Activated CD8-positive, alpha-beta memory T cell treated with anti-CD3 and anti-CD28 coated beads, Interleukin-2, amount 50 U/mL, for 1 hour (primary cell): Measurements from ENCODE around the gene SARNP.

Experiments
- DNase-seq: peaks from one replicate; pipeline ENCODE4 v3.0.0-alpha.2; 2020; ENCODE audit errors: extremely low read depth

SARNP gene

DNA sequence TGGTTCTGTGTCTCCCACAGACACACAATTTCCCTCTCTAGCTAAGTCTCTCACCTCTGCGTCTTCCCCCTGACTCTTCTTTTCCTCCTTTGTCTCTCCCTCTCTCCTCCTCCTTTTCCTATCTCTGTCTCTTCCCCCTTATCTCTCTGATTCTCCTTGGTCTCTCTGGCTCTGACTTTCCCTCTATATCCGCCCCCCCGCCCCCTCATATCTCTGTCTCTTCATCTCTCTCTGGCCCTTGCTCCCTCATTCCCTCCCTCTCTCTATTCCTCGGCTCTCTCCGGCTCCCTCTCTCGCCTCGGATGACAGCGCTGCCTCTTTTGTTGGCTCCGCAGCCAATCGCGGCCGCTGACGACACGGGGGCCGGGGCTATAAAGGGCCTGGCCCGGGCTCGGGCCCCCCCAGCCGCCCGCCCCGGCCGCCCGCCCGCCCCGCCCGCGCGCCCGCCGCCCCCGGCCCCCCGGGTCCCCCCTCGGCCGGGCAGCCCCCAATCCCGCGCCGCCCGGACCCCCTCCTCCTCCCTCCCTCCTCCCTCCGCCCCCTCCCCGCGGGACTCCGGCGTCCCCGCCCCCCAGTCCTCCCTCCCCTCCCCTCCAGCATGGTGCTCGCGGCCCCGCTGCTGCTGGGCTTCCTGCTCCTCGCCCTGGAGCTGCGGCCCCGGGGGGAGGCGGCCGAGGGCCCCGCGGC is 74.7 kb downstream of the SARNP start, which contains the start of gene GDF11:
GDF11 (plus strand) TSS at position 404 of the 687 bp plus-strand sequence; CDS start at position 599, 195 bp downstream.
- DNase-seq, result no peak

DNA sequence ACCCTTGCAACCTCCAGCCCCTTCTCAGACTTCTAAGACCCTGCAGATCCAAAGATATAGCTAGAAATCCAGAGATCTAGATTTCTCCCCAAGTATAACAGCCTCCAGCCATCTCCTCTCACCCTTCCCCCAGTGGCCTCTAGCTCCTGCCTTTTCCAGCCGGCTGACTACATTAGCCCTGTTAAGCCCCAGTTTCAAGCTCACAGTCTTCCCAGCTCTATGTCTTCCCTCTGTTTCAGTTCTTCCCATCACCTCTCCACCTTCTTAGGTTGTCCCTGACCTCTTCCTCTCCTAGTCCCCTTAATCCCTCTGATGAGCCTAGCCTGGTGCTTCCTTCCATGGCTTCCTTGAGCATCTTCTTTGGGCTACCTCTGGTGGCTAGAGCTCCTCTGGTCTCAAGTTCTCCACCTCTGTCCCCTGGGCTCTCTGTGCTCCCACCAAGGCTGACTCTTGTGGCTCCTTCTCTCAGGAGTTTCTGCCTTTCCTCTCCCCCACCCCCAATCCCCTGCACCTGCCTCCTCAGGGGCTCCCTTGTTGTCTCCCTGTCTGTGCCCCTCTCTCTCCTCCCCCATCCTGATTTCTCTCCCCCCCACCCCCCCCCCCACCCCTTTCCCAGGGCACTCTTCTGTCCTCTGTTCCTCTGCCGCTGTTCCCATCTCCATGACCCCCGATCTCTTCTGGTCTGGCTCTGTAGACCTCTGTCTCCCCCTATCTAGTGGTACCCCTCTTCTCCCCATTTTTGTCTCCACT is 75.4 kb downstream of the SARNP start:
- DNase-seq, result no peak

DNA sequence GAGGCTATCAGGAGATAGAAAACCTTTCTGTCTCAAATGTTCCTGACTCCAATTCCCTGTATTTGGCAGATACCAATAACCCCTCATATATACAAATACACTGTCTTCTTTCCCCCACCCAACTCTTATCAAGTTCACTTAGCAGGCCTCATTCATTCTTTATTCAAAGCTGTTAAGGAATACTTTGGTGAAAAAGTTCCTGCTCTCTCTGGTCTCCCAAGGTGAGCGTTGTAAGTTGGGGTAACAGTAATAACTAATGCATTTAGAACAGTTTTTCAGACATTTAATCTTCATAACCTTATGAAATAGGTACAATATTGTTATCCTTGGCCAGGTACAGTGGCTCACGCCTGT is 78.5 kb downstream of the SARNP start:
- DNase-seq, result no peak

DNA sequence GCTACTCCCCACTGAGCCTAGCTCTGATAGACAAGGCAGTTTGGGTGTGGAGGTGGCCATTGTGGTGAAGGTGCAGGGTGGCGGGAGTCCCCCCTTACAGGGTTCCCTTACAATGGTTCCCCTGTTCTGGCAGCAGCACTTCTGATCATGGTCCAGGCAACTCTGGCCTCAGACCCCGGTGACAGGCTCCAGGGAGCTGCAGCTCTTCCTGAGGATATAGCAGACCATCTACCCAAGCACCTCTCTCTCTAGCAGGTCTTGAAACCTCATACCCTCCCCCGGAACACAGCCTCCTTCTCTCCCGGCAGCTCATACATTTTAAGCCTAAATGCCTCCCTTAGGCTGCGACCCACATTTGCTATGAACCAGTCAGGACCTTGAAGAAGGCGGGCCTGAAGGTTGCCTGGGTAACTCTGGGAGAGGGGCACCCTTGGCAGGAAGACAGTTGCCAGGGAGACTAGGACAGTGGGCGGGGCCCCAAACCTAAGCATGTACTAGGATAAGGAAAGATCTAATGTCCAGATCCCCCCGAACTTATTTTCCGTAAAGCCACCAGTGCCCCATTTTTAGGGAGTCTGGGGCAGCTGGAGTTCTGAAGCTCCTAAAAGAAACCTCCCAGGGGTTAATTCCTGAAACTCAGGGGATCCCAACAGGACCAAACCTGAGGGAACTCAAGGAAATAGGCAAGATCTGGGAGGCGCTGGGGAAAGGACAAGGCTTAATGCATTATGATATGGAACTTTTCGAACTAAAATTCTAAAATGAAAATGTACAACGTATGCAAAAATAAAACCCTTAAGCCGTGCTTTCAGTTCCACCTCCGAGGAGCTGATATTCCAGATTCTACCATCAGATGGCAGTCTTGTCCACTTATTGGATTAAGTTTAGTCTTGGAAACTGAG is 79.2 kb downstream of the SARNP start:
- DNase-seq, result no peak

DNA sequence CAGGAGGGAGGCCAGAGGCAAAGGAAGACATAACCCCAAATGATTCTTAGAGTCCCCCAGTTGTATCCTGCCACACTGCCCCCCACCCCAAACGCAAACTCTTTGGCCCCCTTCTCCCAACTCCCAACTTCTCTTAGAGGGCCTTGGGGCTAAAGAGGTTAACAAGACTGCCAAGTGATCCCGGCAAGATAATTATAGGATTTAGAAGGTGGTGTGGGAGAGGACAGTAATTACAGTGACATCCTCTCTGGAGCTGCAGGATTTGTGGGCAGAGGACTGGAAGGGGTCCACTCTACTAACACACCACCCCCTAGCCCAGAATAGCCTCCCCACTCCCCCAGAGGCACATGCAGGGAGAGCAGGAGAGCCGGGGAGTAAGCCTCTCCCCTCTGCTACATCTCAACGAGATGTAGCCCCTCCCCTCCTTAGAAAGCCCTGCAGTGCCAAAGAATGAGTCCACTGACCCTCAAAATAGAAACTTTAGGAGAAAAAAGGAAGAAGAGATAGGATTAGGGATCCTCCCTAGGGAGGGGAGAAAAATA is 79.9 kb downstream of the SARNP start:
- DNase-seq, result no peak

DNA sequence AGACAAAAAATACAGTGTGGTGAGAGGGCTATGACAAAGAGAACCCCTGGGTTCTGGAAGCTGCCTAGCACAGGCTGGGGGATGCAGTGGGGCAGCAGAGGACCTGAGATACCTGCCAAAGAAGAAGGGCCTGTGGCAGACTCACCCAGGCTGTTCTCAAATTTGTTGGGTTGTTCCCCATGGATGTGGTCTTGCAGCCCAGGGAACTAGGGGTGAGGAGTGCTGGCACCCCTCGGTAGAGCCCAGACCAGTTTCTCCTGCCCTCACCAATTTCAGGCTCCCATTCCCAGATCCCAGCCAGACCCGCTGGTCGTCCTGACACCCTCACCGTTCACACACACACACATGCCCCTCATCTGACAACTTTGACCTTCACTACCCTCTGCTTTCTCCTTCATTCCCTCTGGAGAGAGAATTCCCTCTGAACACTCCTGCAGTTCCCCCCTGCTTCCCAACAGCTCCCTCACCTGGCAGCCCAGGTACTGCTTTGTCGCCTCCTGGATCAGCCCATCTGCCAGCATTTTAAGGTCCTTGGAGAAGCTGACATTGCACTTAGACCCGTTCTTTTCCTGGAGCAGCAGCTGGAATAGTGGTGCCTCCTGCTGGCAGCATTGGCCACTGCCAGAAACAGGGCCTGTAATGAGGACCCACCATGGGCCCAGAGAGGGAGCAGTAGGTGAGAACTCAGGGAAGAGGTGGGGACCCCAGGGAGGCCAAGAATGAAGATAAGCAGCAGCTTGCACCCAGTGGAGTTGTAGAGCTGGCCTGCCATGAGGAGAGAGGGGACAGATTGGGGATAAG is 80.5 kb downstream of the SARNP start:
- DNase-seq, result no peak

DNA sequence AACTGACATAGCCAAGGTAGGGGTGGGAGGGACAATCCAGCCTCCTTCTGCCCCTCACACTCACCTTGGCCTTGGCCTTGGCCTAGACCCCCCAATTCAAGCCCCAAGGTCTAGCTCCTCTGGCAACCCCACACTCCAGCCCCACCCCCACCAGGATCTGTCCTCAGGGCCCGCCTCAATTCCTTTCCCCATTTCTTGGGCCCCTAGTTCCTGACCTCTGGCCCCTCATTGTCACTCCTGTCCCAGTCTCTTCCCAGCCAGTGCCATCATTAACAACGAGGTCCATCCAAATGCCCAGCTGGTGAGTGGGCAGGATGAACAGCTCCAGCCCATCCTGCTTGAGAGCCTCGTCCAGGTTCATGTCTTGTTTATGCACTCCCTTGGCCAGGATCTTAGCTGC is 81.4 kb downstream of the SARNP start:
- DNase-seq, result no peak

DNA sequence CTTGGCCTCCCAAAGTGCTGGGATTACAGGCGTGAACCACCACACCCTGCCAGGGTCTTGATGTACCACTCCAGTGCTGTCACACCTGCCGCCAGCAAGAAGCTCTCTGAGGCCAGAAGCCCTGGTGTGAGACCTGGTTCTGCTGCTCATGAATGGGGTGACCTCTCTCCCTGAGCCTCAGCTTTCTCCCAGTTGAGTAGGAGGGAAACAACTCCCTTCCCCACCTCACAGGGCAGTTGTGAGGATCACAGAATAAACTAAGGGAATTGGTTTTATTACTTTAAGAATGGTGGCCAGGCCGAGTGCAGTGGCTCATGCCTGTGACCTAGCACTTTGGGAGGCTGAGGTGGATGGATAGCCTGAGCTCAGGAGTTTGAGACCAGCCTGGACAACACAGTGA is 82.9 kb downstream of the SARNP start:
- DNase-seq, result no peak

DNA sequence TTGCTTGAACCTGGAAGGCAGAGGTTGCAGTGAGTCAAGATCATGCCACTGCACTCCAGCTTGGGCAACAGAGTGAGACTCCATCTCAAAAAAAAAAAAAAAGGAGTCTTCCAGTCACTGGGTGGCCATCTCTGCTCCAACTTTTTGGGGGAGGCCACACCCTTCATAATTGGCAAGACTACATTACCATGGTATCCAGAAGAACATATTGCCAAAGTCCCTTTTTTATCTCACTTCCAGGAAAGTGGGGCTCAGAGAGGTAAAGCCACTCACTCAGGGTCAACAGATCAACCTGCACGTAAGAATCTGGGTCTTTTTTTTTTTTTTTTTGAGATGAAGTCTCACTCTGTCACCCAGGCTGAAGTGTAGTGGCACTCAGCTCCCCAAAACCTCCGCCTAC is 83.7 kb downstream of the SARNP start:
- DNase-seq, result no peak

DNA sequence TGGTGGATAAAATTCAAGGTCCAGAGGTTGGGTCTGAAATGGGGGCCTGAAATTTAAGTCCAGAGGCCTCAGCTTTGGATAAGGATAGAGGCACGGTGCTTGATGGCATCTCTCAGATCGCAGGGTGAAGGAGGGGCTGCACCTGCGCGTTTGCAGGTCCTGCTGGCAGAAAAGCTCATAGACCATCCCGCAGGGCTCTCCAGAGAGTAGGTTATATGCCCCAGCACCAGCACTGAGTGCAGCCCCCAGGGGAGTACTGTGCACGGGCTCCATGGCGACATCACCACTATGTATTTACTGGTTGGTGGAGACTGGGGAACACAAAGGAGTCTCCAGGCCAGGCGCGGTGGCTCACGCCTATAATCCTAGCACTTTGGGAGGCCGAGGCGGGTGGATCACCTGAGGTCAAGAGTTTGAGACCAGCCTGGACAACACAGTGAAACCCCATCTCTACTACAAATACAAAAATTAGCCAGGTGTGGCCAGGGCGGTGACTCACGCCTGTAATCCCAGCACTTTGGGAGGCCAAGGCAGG is 84.4 kb downstream of the SARNP start:
- DNase-seq, result no peak

DNA sequence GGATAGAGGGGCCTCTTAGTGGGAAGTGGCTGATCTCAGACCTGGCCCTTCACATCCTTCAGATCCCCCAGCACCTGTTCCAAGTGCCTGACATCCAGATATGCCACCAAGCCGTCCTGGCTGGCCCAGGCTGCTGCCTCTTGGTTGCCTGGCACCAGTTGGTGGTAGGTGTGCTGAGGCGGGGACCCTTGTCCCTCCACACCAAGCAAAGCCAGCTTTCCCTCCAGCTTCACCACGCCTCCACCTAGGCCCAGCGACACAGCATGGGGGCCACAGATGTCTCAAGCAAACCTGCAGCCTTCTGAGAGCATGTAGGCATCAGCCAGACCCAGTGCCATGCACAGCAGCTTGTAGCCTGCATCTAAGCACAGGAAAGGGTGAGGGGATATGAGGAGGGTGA is 85.2 kb downstream of the SARNP start:
- no peak for DNase-seq

DNA sequence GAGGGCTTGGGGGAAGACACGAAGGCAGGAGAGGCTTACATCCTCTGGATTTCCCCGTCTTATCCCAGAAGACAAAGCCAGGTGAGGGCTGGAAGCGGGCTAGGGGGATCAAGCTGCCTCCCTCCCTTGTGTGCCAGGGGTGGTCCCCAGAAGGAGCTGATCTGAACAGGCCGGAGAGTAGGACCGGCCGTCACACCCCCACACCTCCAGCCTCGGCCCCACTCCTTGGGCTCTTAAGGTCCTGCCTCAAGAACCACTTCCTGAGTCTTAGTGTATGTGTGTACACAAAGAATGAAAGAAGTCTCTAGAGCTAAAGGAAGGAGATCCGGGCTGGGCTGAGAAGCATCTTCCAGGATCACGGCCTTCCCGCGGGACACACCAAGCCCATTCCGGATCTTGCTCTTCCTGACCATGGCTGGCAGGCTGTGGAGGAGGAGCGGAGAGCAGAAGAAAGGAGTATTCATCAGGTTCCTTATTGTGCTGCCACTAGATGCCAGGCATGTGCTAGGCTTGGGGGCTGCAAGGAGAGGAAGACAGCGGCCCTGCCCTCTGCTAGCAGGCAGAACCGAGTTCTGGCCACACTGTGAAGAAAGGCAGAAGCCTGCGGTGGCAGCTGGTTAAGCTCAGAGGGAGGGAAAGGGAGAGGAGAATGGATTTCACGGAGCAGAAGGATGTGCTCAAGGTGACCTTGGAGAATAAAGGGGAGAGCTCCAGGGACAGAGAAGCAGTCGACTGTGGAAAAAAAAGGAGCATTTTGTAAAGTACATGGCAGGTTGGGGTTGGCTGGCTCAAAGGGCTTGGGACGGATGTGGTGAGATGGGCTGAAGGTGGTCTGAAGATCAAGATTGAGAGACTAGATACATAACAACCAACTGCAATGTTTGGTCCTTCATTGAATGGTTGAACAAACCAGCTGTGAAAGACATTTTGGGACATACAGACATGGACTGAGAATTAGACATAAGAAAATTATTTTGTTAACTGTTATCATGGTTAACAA is 87.4 kb downstream of the SARNP start:
- DNase-seq, result no peak

DNA sequence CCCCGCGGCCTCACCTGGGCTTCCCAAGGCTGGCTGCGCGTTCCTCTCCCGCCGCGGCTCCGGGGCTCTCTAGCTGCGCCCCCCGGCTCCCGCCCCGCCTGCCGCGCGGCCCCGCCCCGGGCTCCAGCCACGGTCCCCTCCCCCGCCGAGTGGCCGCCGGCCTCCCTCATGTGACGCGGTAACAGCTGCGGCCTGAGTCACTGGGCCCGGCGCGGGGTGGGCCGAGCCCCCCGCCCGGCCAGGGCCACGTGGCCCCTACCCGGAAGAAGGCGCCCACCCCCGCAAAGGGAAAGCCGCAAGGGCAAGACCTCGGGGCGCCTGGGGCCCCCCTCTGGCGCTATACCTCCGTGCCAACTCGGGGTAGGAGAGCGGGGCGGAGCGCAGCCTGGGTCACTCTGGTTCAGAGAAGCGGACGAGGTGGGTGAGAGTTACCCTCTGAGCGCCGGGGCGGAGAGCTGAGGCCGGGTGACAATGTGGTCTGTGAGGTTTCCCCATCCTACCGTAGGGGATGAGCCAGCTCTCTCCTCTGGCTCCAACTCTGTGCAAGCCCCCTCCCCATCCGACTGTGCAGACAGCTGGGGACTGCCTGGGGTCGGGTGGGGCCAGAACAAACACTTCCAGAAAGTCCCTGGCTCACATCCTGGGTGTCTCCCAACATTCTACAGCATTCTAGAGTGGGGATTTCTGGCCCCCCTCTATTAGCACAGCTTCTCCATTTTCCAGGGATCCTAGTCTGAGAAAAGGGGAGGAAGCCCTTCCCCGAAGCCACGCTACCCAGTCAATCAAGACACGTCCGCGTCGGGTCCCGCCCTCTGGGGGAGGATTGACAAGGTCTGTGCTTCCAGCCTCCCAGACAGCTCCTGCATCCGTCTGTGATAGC is 88.3 kb downstream of the SARNP start, which contains the start of gene CD63:
CD63 (minus strand) TSS at position 71 of the 880 bp plus-strand sequence. CDS start 668 bp downstream, outside the sequence.
- DNase-seq, result no peak

DNA sequence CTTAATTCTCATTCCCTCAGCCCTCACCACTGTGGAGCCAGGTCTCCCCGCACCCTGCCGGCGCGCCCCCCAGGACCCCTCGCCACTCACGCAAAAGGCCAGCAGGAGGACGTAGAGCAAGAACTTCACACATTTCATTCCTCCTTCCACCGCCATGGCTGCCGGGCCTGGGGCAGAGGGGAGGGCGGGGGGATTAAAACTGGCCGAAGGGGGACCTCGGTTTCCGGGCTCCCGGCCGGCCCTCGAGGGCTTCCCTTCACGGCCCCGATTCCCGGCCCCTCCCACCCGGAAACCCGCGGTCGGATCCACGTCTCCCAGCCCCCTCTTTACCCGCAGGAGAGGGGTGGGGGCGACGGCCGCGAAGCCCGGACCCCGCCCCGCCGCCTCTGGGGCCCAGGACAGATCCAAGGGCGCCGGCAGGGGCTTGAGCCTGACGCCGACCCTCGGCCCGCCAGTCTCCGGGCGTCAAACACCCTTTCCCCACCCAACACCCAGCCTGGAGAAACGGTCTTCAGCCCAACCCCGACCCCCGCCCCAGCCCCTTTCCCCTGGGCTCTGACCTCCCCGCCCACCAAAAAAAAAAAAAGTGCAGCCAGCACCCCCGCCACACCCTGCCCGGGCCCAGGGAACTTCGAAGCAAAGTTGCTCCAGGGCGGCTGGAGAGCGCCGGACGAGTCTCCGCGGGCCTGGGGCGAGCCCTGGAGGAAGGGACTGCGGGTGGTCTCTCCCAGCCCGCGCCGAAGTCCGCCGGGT is 89.2 kb downstream of the SARNP start:
- no peak for DNase-seq

DNA sequence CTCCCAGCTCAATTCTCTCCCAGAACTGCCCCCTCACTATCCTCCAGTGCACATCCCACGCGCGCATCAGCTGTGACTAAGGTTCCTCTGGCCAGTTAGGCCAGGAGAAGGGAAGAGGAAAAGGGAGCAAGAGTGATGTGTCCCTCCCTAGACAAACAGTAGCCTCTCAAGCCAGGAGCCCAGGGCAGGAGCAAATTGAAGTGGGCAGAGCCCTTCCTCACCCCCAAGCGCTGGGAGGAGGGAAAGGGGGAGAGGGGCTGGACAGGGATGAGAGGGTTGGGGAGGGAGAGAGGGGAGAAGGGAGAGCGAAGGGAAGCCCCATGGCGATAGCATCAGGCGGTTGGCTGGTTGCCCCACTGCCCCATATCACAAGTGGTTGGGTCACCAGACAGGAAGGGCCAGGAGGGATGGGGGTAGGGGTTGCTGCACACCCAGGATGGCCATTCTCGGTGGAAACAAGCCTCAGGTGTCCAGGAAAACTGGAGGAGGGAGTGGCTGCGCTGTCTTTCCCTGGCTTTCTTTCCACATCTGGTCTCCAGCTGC is 89.8 kb downstream of the SARNP start:
- no peak for DNase-seq

DNA sequence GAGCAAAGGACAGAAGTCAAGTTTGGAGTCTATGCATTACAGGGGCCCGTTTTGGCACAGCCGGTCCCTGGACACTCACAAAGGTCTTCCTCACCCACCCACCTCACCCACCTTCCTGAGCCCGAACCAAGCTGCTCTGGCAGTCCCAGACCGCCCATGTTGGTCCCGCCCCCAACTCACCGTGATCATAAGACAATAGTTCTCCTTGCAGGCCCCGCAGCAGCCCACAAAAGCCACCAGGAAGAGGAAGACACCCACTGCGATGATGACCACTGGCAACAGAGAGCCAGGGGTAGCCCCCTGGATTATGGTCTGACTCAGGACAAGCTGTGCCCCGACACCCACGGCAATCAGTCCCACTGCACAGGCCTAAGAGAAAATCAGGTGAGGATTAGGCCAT is 90.6 kb downstream of the SARNP start:
- DNase-seq, result no peak

DNA sequence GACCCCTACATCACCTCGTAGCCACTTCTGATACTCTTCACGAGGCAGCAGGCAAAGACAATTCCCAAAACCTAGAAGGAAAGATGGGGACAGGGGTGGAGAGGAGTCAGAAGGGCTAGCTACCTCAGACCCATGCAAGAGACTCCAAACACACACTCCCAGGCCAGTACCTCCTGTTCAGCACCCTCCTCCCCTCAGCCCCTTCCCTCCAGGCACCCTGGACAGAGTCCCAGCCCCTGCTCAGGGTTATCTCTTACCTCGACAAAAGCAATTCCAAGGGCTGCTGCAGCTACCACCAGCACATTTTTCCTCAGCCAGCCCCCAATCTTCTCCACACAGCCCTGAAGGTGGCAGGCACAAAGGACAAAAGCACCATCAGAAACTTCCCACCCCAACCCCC is 92.0 kb downstream of the SARNP start:
- DNase-seq, result no peak

DNA sequence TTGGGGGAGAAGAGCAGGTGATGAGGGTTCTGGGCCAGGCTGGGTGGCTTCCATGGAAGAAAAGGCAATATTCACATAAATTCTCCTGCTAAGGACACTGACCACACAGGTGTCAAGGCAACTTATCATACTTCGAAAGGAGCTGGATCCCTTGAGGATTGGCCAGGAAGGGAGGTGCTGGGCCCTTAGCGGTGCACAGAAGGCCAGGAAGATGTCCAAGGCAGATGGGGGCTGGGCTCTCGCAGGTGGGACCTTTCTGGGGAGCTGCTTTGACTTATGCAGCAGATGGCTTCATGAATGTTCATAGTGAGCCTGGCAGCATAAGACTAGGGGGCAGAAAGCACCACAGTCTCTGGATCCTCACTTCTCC is 92.6 kb downstream of the SARNP start:
- no peak for DNase-seq
